GM12801 (cell line): Measurements from ENCODE around the gene SYNGAP1.

Experiments
- CTCF ChIP-seq: IDR thresholded peaks from one replicate; pipeline ENCODE4 v1.5.1; 2011; ENCODE audit warnings: control low read depth; ENCODE audit not compliant: insufficient read length; ENCODE audit errors: extremely low read depth

The SYNGAP1 gene

GRCh38 chr6:33392979-33393378 is 26.9 kb upstream of the SYNGAP1 start:
- TF ChIP-seq CTCF, result no peak

- no peak for TF ChIP-seq CTCF
Measured at GRCh38 chr6:33397541-33397940, 22.3 kb upstream of the SYNGAP1 start.

- no peak for TF ChIP-seq CTCF
Measured at GRCh38 chr6:33404884-33405283, 15.0 kb upstream of the SYNGAP1 start.

GRCh38 chr6:33405386-33405940 is 14.4 kb upstream of the SYNGAP1 start:
- TF ChIP-seq CTCF, result no peak

GRCh38 chr6:33406126-33406525 is 13.7 kb upstream of the SYNGAP1 start:
- no peak for TF ChIP-seq CTCF

- TF ChIP-seq CTCF, result no peak
Measured at GRCh38 chr6:33407132-33407718, 12.6 kb upstream of the SYNGAP1 start.

- TF ChIP-seq CTCF, result no peak
Measured at GRCh38 chr6:33410050-33410710, 9.7 kb upstream of the SYNGAP1 start.
